ENCODE data around the gene SSX5. TPM values are rescaled to one million over a fixed set of nuclear protein-coding genes. Genes with fewer than 3 reads are reported as not detected.
"Not testable (repeated sequence)": the region's sequence is repeated elsewhere in the genome, so short reads cannot be mapped to it uniquely, and the experiment has no call there.

Gene SSX5
- polyA plus RNA-seq (2013) = not detected

- CTCF ChIA-PET = no interaction called here
- WGBS (ENCODE audit: insufficient coverage) = 88% methylated on average over 11 of the region's 12 CpGs
- H3K27ac ChIP-seq (ENCODE audit: insufficient read depth in 1 of 2, low read depth in 1 of 2, low read length in 2 of 2, poor library complexity in 1 of 2, severe bottlenecking in 2 of 2) = no peak within 1 kb of the TSS
Observed at GRCh38 chrX:48196745-48197201, at the start of gene SSX5. Gene SSX5 (minus strand): TSS chrX:48196795. CDS start chrX:48195358, 1,437 bp downstream.

GRCh38 chrX:48224196-48224595 lies 27.6 kb upstream of the SSX5 start:
- POLR2A ChIA-PET; H3K27me3 ChIP-seq (replicated peaks in 2 of 5; ENCODE audit: control insufficient read depth in 4 of 5, insufficient read depth in 5 of 5, low read length in 4 of 5); H3K4me1 ChIP-seq (ENCODE audit: control extremely low read depth in 1 of 4, control insufficient read depth in 4 of 4, insufficient read depth in 4 of 4, low read length in 3 of 4); H3K36me3 ChIP-seq (ENCODE audit: control insufficient read depth in 4 of 4, insufficient read depth in 4 of 4, low read length in 3 of 4); H3K27ac ChIP-seq (ENCODE audit: insufficient read depth in 1 of 2, low read depth in 1 of 2, low read length in 2 of 2, poor library complexity in 1 of 2, severe bottlenecking in 2 of 2); DNase-seq; CTCF ChIA-PET; H3K9me3 ChIP-seq (ENCODE audit: control extremely low read depth in 1 of 5, control insufficient read depth in 4 of 5, insufficient read depth in 2 of 5, low read depth in 1 of 5, low read length in 4 of 5); H3K4me3 ChIP-seq (ENCODE audit: control insufficient read depth in 1 of 7, extremely low read depth in 1 of 7, insufficient read depth in 4 of 7, low read depth in 2 of 7, low read length in 6 of 7): not testable (repeated sequence)
- 50% methylated on average over 1 of the region's 4 CpGs for WGBS (ENCODE audit: insufficient coverage)

More at GRCh38 chrX:48196745-48197201, at the start of gene SSX5:
- H3K27me3 ChIP-seq (replicated peaks in 2 of 5; ENCODE audit: control insufficient read depth in 4 of 5, insufficient read depth in 5 of 5, low read length in 4 of 5) = no peaks in the 10 kb centered on the region
- no peaks in the 10 kb centered on the region for H3K4me1 ChIP-seq (ENCODE audit: control extremely low read depth in 1 of 4, control insufficient read depth in 4 of 4, insufficient read depth in 4 of 4, low read length in 3 of 4)
- H3K4me3 ChIP-seq (ENCODE audit: control insufficient read depth in 1 of 7, extremely low read depth in 1 of 7, insufficient read depth in 4 of 7, low read depth in 2 of 7, low read length in 6 of 7) = no peak within 1 kb of the TSS
- DNase-seq = no peak
- no peaks in the 10 kb centered on the region for H3K36me3 ChIP-seq (ENCODE audit: control insufficient read depth in 4 of 4, insufficient read depth in 4 of 4, low read length in 3 of 4)
- H3K9me3 ChIP-seq (ENCODE audit: control extremely low read depth in 1 of 5, control insufficient read depth in 4 of 5, insufficient read depth in 2 of 5, low read depth in 1 of 5, low read length in 4 of 5) = peaks cover 0 to 2% (median 0%) of the 10 kb centered on the region in 5 experiments
- POLR2A ChIA-PET = no interaction called here

- H3K27ac ChIP-seq (ENCODE audit: insufficient read depth in 1 of 2, low read depth in 1 of 2, low read length in 2 of 2, poor library complexity in 1 of 2, severe bottlenecking in 2 of 2); H3K4me1 ChIP-seq (ENCODE audit: control extremely low read depth in 1 of 4, control insufficient read depth in 4 of 4, insufficient read depth in 4 of 4, low read length in 3 of 4); H3K36me3 ChIP-seq (ENCODE audit: control insufficient read depth in 4 of 4, insufficient read depth in 4 of 4, low read length in 3 of 4); H3K4me3 ChIP-seq (ENCODE audit: control insufficient read depth in 1 of 7, extremely low read depth in 1 of 7, insufficient read depth in 4 of 7, low read depth in 2 of 7, low read length in 6 of 7); POLR2A ChIA-PET; H3K27me3 ChIP-seq (replicated peaks in 2 of 5; ENCODE audit: control insufficient read depth in 4 of 5, insufficient read depth in 5 of 5, low read length in 4 of 5); CTCF ChIA-PET; H3K9me3 ChIP-seq (ENCODE audit: control extremely low read depth in 1 of 5, control insufficient read depth in 4 of 5, insufficient read depth in 2 of 5, low read depth in 1 of 5, low read length in 4 of 5); DNase-seq: not testable (repeated sequence)
- 20% methylated on average over 1 of the region's 4 CpGs for WGBS (ENCODE audit: insufficient coverage)
Observed at GRCh38 chrX:48214341-48214740, 17.7 kb upstream of the SSX5 start.

GRCh38 chrX:48190024-48190423 lies 6.6 kb downstream of the SSX5 start:
- H3K27me3 ChIP-seq (replicated peaks in 2 of 5; ENCODE audit: control insufficient read depth in 4 of 5, insufficient read depth in 5 of 5, low read length in 4 of 5); H3K4me3 ChIP-seq (ENCODE audit: control insufficient read depth in 1 of 7, extremely low read depth in 1 of 7, insufficient read depth in 4 of 7, low read depth in 2 of 7, low read length in 6 of 7); DNase-seq; H3K27ac ChIP-seq (ENCODE audit: insufficient read depth in 1 of 2, low read depth in 1 of 2, low read length in 2 of 2, poor library complexity in 1 of 2, severe bottlenecking in 2 of 2); H3K36me3 ChIP-seq (ENCODE audit: control insufficient read depth in 4 of 4, insufficient read depth in 4 of 4, low read length in 3 of 4); CTCF ChIA-PET; H3K4me1 ChIP-seq (ENCODE audit: control extremely low read depth in 1 of 4, control insufficient read depth in 4 of 4, insufficient read depth in 4 of 4, low read length in 3 of 4); POLR2A ChIA-PET; H3K9me3 ChIP-seq (ENCODE audit: control extremely low read depth in 1 of 5, control insufficient read depth in 4 of 5, insufficient read depth in 2 of 5, low read depth in 1 of 5, low read length in 4 of 5): not testable (repeated sequence)
- WGBS (ENCODE audit: insufficient coverage) = 33% methylated on average over 1 of the region's 5 CpGs

- H3K4me1 ChIP-seq (ENCODE audit: control extremely low read depth in 1 of 4, control insufficient read depth in 4 of 4, insufficient read depth in 4 of 4, low read length in 3 of 4); H3K9me3 ChIP-seq (ENCODE audit: control extremely low read depth in 1 of 5, control insufficient read depth in 4 of 5, insufficient read depth in 2 of 5, low read depth in 1 of 5, low read length in 4 of 5); CTCF ChIA-PET; H3K27me3 ChIP-seq (replicated peaks in 2 of 5; ENCODE audit: control insufficient read depth in 4 of 5, insufficient read depth in 5 of 5, low read length in 4 of 5); DNase-seq; H3K27ac ChIP-seq (ENCODE audit: insufficient read depth in 1 of 2, low read depth in 1 of 2, low read length in 2 of 2, poor library complexity in 1 of 2, severe bottlenecking in 2 of 2); POLR2A ChIA-PET; H3K4me3 ChIP-seq (ENCODE audit: control insufficient read depth in 1 of 7, extremely low read depth in 1 of 7, insufficient read depth in 4 of 7, low read depth in 2 of 7, low read length in 6 of 7); H3K36me3 ChIP-seq (ENCODE audit: control insufficient read depth in 4 of 4, insufficient read depth in 4 of 4, low read length in 3 of 4): not testable (repeated sequence)
- 50% methylated on average over 1 of the region's 5 CpGs for WGBS (ENCODE audit: insufficient coverage)
Observed at GRCh38 chrX:48181882-48182281, 14.7 kb downstream of the SSX5 start.

- no peaks in the 10 kb centered on the region for H3K9me3 ChIP-seq (ENCODE audit: control extremely low read depth in 1 of 5, control insufficient read depth in 4 of 5, insufficient read depth in 2 of 5, low read depth in 1 of 5, low read length in 4 of 5)
- POLR2A ChIA-PET = no interaction called here
Observed at GRCh38 chrX:48180811-48181210, 15.8 kb downstream of the SSX5 start.

GRCh38 chrX:48179691-48180090 lies 16.9 kb downstream of the SSX5 start:
- Histone ChIP-seq H3K4me1 (ENCODE audit: control extremely low read depth in 1 of 4, control insufficient read depth in 4 of 4, insufficient read depth in 4 of 4, low read length in 3 of 4) (no peaks in the 10 kb centered on the region), H3K36me3 (ENCODE audit: control insufficient read depth in 4 of 4, insufficient read depth in 4 of 4, low read length in 3 of 4) (no peaks in the 10 kb centered on the region), H3K9me3 (ENCODE audit: control extremely low read depth in 1 of 5, control insufficient read depth in 4 of 5, insufficient read depth in 2 of 5, low read depth in 1 of 5, low read length in 4 of 5) (no peaks in the 10 kb centered on the region), H3K4me3 (ENCODE audit: control insufficient read depth in 1 of 7, extremely low read depth in 1 of 7, insufficient read depth in 4 of 7, low read depth in 2 of 7, low read length in 6 of 7) (no peak overlapping the region), H3K27me3 (replicated peaks in 2 of 5; ENCODE audit: control insufficient read depth in 4 of 5, insufficient read depth in 5 of 5, low read length in 4 of 5) (peaks cover 0 to 4% (median 0%) of the 10 kb centered on the region in 5 experiments), H3K27ac (ENCODE audit: insufficient read depth in 1 of 2, low read depth in 1 of 2, low read length in 2 of 2, poor library complexity in 1 of 2, severe bottlenecking in 2 of 2) (no peak overlapping the region)
- ChIA-PET CTCF (no interaction called here), POLR2A (no interaction called here)
- no peak for DNase-seq
- WGBS (ENCODE audit: insufficient coverage) = 63% methylated on average over 4 of the region's 4 CpGs

More at GRCh38 chrX:48180811-48181210, 15.8 kb downstream of the SSX5 start:
- Histone ChIP-seq H3K36me3 (ENCODE audit: control insufficient read depth in 4 of 4, insufficient read depth in 4 of 4, low read length in 3 of 4) (no peaks in the 10 kb centered on the region), H3K27me3 (replicated peaks in 2 of 5; ENCODE audit: control insufficient read depth in 4 of 5, insufficient read depth in 5 of 5, low read length in 4 of 5) (peaks cover 0 to 9% (median 0%) of the 10 kb centered on the region in 5 experiments), H3K27ac (ENCODE audit: insufficient read depth in 1 of 2, low read depth in 1 of 2, low read length in 2 of 2, poor library complexity in 1 of 2, severe bottlenecking in 2 of 2) (no peak overlapping the region), H3K4me1 (ENCODE audit: control extremely low read depth in 1 of 4, control insufficient read depth in 4 of 4, insufficient read depth in 4 of 4, low read length in 3 of 4) (no peaks in the 10 kb centered on the region), H3K4me3 (ENCODE audit: control insufficient read depth in 1 of 7, extremely low read depth in 1 of 7, insufficient read depth in 4 of 7, low read depth in 2 of 7, low read length in 6 of 7) (no peak overlapping the region)
- CTCF ChIA-PET = no interaction called here
- 89% methylated on average over 3 of the region's 4 CpGs for WGBS (ENCODE audit: insufficient coverage)
- DNase-seq = no peak
